Putamen (tissue), 1 donor: Measurements from ENCODE around the gene C2CD4A.

Experiments
- DNase-seq: peaks from one replicate; pipeline ENCODE4 v3.0.0-alpha.2; 2016; ENCODE audit warnings: low spot score

The C2CD4A gene

DNA sequence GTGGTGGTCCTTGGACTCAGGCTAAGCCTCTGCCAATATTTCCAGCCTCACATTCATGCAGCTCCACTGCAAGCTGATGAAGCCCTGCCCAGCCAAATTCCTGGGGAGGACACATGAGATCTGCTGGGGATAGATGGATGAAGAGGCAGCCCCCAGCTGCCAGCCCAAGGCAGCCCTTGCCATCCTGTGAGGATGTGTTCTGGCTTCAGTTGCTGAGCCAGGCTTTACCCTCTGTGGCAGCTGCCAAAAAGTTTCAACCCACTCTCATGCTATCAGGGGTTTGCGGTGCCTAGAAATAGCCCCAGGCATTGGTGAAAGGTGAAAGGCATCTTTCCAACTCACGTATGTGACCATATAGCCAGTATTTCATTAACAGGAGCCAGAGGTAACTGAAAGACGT is 37.6 kb downstream of the C2CD4A start:
- DNase-seq, result no peak

GRCh38 chr15:62104846-62105245 is 38.1 kb downstream of the C2CD4A start:
- DNase-seq, result no peak

DNA sequence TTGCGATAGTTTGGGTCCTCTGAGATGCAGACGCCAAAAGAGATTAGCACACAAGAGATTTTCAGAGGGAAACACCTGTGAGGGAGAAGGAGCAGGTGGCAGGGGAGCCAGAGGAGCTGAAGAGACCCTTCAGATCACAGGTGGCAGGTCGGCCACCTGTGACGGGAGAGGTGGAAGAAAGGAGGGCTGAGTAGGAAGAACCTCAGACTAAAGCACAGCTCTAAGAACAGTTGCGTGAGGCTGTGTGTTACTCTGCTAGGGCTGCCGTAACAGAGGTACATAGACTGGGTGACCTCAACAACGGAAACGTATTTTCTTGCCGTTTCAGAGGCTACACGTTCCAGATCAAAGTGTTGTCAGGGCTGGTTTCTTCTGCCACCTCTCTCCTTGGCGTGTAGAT is 38.5 kb downstream of the C2CD4A start:
- no peak for DNase-seq

- DNase-seq, result no peak
These were observed 39.3 kb downstream of the C2CD4A start for GRCh38 chr15:62106096-62106495.

DNA sequence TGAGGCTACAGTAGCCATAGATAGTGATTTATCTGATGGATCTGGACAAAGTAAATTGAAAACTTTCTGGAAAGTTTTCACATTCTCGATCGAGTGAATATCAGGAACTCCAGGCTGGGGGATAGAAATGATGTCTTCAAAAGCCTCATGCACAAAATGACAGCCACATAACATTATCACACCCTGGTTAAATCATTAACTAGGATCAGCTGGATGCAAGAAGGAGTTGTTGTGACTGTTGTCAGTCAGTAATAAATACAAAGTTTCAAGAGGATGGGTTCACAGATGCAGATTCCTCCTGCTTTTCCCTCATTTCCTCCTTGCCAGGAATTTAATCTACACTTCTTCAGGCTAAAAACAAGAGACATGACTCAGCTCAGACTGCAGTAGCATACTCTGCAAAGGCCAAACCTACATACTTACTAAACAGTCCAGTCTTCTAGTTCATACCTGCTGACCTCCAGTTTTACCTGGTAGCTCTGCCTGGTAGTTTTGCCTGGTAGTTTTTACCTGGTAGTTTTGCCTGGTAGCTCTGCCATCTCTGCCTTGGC is 40.9 kb downstream of the C2CD4A start:
- no peak for DNase-seq

DNA sequence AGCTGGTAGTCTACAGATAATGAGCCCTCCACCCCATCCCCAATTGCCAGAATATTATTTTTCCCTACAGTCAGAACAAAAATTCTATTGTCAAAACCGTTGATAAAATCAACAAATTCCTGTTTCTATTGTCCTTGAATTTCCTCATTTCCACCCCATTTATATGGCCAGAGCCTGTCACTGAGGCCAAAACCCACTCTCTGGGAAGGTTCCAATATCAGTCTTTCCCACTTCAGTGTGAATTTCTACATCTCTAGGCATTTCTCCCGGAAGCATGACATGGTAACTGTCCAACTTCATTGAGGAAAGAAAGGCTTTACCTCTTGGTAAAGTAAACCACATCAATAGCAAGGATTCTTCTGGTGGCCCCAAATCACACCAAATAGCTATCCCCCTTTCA is 41.6 kb downstream of the C2CD4A start:
- DNase-seq, result no peak

- DNase-seq, result no peak
These were observed 42.7 kb downstream of the C2CD4A start for GRCh38 chr15:62109437-62109836.

GRCh38 chr15:62109982-62110851 is 43.4 kb downstream of the C2CD4A start:
- DNase-seq, result no peak

- no peak for DNase-seq
These were observed 45.3 kb downstream of the C2CD4A start for GRCh38 chr15:62112081-62112480.

- DNase-seq, result no peak
These were observed 46.1 kb downstream of the C2CD4A start for GRCh38 chr15:62112616-62113593.

GRCh38 chr15:62115847-62116246 is 49.1 kb downstream of the C2CD4A start:
- DNase-seq, result no peak

DNA sequence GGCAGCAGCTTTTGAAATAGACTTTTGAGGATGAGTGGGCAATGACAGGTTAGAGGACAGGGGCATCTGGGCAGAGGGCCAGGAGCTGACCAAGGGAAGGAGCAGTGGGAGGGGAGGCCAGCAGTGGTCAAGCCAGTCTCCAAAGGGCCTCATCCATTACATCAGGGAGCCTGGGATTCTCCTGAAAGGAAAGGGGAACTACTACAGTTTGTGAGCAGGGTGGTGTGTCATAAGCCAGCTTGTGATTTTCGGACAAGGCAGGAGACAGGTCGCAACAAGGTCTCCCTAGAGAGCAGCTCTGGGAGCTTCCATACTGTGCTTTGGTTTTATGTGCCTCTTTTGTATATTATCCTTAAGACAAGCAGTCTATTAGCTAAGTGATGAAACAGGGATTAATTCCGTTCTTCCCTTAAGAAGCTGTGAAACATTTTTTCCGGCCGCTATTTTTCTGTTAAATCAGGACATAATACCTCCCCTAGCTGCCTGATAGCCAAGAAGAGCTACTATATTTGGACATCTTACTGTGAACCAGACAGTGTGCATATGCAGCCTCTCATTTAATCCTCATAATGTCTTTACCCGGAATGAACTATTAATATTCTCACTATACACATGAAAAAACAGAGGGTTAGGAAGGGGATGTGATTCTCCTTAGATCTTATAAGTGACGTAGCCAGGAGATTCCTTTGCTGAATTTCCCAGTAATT is 51.9 kb downstream of the C2CD4A start:
- no peak for DNase-seq

DNA sequence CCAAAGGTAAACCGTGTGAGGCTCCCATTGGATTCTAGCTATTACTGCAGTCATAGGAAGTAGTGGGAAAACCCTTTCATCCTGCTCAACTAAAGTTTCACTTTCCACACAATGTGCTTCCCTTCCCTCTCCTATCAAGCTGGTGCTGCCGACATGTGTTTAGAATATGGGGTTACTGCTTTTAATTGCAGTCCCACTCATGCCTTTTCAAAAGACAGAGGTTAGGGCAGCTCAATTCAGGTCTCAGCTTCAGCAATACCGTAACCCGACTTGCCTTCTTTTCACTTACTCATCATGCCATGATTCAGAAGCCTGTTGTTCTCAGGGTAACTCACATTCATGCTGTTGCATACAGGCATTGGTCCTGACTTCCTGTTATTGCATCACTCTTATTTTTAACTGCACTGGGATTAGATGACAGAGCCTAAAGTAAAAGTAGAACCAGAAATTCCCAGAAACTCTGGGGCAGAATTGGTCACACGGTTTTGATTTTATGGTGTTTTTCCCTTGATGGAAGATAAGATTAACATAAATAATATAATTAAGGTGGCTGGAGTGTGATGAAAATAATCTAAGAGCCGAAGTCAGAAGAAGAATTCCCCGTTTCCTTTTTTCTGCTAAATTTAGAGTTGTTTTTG is 52.6 kb downstream of the C2CD4A start:
- no peak for DNase-seq

DNA sequence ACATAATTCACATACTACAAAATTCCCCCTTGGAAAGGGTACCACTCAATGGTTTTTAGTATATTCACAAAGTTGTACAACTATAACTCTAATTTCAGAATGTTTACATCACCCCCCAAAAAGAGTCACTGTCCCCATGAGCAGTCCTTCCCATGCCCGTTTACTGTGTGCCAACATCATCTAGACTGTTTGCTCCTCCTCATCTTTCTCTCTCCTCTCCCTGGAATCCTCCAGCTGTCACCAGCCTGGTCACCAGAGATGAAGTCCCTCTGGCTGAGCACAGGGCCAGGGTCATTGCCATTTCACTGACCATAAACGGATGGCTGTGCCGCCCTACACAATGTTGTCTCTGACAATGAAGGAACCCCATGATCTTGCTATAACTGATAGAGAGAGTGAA is 53.1 kb downstream of the C2CD4A start:
- DNase-seq, result no peak
